Measurements from ENCODE around the gene TBC1D25. TPM values are rescaled to one million over a fixed set of nuclear protein-coding genes. Genes with fewer than 3 reads are reported as not detected.
A peak's percentile ranks its signal among the peaks of the same experiment; 100 is the strongest.

Gene TBC1D25
- total RNA-seq, 4 donors from 2014 or later, result 5.5 to 11.7 (median 8.5) TPM

- Histone ChIP-seq H3K4me1 (peaks cover 0 to 24% (median 0%) of the 10 kb centered on the region in 3 donors), H3K9me3 (no peaks in the 10 kb centered on the region), H3K4me3 (no peak overlapping the region), H3K27me3 (no peaks in the 10 kb centered on the region), H3K36me3 (no peaks in the 10 kb centered on the region), H3K27ac (no peak overlapping the region)
- DNase-seq, result no peak
- TF ChIP-seq POLR2A (IDR thresholded peaks at IDR 0.05), result no peak
- TF ChIP-seq, protein P1, sequence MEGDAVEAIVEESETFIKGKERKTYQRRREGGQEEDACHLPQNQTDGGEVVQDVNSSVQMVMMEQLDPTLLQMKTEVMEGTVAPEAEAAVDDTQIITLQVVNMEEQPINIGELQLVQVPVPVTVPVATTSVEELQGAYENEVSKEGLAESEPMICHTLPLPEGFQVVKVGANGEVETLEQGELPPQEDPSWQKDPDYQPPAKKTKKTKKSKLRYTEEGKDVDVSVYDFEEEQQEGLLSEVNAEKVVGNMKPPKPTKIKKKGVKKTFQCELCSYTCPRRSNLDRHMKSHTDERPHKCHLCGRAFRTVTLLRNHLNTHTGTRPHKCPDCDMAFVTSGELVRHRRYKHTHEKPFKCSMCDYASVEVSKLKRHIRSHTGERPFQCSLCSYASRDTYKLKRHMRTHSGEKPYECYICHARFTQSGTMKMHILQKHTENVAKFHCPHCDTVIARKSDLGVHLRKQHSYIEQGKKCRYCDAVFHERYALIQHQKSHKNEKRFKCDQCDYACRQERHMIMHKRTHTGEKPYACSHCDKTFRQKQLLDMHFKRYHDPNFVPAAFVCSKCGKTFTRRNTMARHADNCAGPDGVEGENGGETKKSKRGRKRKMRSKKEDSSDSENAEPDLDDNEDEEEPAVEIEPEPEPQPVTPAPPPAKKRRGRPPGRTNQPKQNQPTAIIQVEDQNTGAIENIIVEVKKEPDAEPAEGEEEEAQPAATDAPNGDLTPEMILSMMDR (IDR thresholded peaks at IDR 0.05), result peak in 3 of 6 experiments; percentile 15 to 46 (median 30)
- intact Hi-C loops (cut with DNase I), result no loop called here
- 39% methylated on average over 8 of the region's 10 CpGs; no CpG with 5 or more reads in 1 of the 2 donors for WGBS, 2 donors
Measured at GRCh38 chrX:48493890-48494364, 45.6 kb upstream of the TBC1D25 start.

DNA sequence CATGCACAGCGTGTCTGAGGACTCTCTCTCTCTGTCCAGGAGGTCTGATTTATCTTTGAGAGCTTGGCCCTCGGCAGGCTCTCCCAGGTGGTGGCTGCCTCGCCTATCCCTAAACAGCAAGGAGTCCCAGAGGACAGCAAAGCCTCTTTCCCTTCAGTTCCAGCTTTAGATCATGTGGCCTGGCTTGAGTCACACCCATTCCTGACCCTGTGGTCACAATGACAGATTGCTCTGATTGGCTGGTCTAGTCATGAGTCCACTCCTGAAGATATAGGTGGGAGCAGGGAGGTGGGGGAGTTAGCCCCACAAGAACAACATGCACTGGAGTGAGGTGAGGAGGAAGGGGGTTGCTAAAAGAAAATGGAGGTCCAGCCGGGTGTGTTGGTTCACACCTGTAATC is 42.9 kb upstream of the TBC1D25 start:
- DNase-seq, result no peak
- no peaks in the 10 kb centered on the region for H3K27me3 ChIP-seq
- no peaks in the 10 kb centered on the region for H3K36me3 ChIP-seq
- peaks cover 0 to 9% (median 0%) of the 10 kb centered on the region in 3 donors for H3K4me1 ChIP-seq
- no peaks in the 10 kb centered on the region for H3K9me3 ChIP-seq
- no peak overlapping the region for H3K4me3 ChIP-seq
- intact Hi-C loops (cut with DNase I), result no loop called here
- TF ChIP-seq POLR2A (IDR thresholded peaks at IDR 0.05), result no peak
- TF ChIP-seq, protein P1 (IDR thresholded peaks at IDR 0.05), result no peak
- WGBS, 2 donors, result 71% methylated on average over 4 of the region's 4 CpGs; no CpG with 5 or more reads in 1 of the 2 donors
- no peak overlapping the region for H3K27ac ChIP-seq

DNA sequence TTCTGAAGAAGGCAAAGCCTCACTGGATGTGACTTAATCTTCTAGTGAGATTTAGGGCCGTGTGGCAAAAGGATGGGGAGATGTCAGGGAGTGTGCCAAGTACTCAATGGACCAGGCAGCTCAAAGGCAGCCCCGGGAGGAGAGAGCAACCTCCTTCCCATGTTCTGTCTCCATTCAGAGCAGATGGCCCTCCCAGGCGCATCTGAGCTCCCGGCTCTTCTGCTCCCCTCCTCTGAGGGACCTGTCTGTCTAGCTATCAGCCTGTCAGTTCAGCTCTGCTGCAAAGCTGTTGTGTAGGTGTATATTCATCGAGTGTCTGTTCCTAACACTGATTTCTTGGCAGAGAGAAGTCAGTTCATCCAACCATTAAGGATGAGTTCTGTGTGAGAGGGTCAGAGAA is 41.6 kb upstream of the TBC1D25 start:
- TF ChIP-seq, protein P1 (IDR thresholded peaks at IDR 0.05), result no peak
- no peak for TF ChIP-seq POLR2A (IDR thresholded peaks at IDR 0.05)
- DNase-seq, result no peak
- Histone ChIP-seq H3K27ac (no peak overlapping the region), H3K4me1 (no peaks in the 10 kb centered on the region), H3K9me3 (no peaks in the 10 kb centered on the region), H3K4me3 (no peak overlapping the region), H3K27me3 (no peaks in the 10 kb centered on the region), H3K36me3 (no peaks in the 10 kb centered on the region)
- intact Hi-C loops (cut with DNase I), result no loop called here
- WGBS, 2 donors, result 63% methylated on average over 2 to 5 of the region's 5 CpGs

DNA sequence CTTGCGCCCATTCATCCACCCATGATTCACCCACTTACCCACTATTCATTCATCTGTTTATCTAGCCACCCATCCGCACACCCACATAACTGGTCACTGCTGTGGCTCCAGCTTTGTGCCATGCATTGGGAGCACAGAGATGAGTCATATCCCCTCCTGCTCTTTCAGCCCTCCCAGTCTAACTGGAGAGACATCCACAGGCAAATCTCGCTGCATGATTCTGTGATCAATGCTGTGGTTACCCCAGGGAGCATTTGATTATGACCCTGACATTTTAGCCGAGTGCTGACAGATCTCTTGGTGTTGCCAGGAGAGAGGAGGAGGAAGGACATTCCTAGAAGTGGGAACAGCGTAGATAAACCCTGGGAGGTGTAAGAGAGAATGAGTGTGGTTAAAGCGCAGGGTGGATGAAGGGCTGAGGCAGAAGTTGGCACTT is 41.1 kb upstream of the TBC1D25 start:
- no peak overlapping the region for H3K27ac ChIP-seq
- no peak for TF ChIP-seq POLR2A (IDR thresholded peaks at IDR 0.05)
- TF ChIP-seq, protein P1 (IDR thresholded peaks at IDR 0.05), result no peak
- H3K4me3 ChIP-seq, result no peak overlapping the region
- DNase-seq, result no peak
- no peaks in the 10 kb centered on the region for H3K27me3 ChIP-seq
- WGBS, 2 donors, result 60 to 66% methylated on average over 5 to 6 of the region's 6 CpGs
- intact Hi-C loops (cut with DNase I), result no loop called here
- no peaks in the 10 kb centered on the region for H3K4me1 ChIP-seq
- no peaks in the 10 kb centered on the region for H3K9me3 ChIP-seq
- H3K36me3 ChIP-seq, result no peaks in the 10 kb centered on the region

- Histone ChIP-seq H3K4me1 (peaks cover 0 to 10% (median 4%) of the 10 kb centered on the region in 3 donors), H3K36me3 (no peaks in the 10 kb centered on the region), H3K9me3 (no peaks in the 10 kb centered on the region), H3K4me3 (no peak overlapping the region), H3K27me3 (no peaks in the 10 kb centered on the region), H3K27ac (no peak overlapping the region)
- no peak for DNase-seq
- TF ChIP-seq, protein P1 (IDR thresholded peaks at IDR 0.05), result no peak
- no peak for TF ChIP-seq POLR2A (IDR thresholded peaks at IDR 0.05)
- WGBS, 2 donors, result 43 to 68% methylated on average over 2 to 7 of the region's 7 CpGs
- intact Hi-C loops (cut with DNase I), result no loop called here
Measured at GRCh38 chrX:48504261-48504660, 35.3 kb upstream of the TBC1D25 start.

Measured in esophagus squamous epithelium (tissue), 5 donors.